Gastrocnemius medialis (tissue), 4 donors: ENCODE data around the gene FAS. TPM values are rescaled to one million over a fixed set of nuclear protein-coding genes. Genes with fewer than 3 reads are reported as not detected.

Source experiments
- ATAC-seq, 2 donors: fragments of 150-250 bp; one replicate each; pipeline ENCODE4 v1.9.1; 2016
- DNase-seq, 2 donors: peaks; one replicate each; pipeline ENCODE4 v3.0.0-alpha.2; 2019
- H3K27ac ChIP-seq, 4 donors: fragments of 200-600 bp; sonication (generic); 1 replicate in 1 of 4; 2 replicates in 3 of 4; pipeline ENCODE4 v1.5.1; 2016 to 2018; ENCODE audit warnings: mild to moderate bottlenecking in 2 of 4, moderate library complexity in 1 of 4
- H3K27me3 ChIP-seq, 3 donors: fragments of 200-600 bp; sonication (generic) in 2 of 3; 1 replicate in 1 of 3; 2 replicates in 2 of 3; pipeline versions ENCODE4 v1.5.1 to v1.6.0; 2016 to 2019; ENCODE audit warnings: mild to moderate bottlenecking in 1 of 3, moderate library complexity in 1 of 3
- H3K36me3 ChIP-seq, 2 donors: fragments of 200-600 bp; sonication (generic) in 1 of 2; one replicate each; pipeline ENCODE4 v1.5.1; 2017 to 2018
- H3K4me1 ChIP-seq, 2 donors: fragments of 200-600 bp; sonication (generic) in 1 of 2; one replicate each; pipeline ENCODE4 v1.5.1; 2016 to 2017; ENCODE audit warnings: mild to moderate bottlenecking in 2 of 2
- H3K4me3 ChIP-seq, 4 donors: fragments of 200-600 bp; sonication (generic) in 3 of 4; 1 replicate in 1 of 4; 2 replicates in 3 of 4; pipeline ENCODE4 v1.5.1; 2016 to 2019; ENCODE audit warnings: mild to moderate bottlenecking in 2 of 4
- H3K9me3 ChIP-seq, 3 donors: fragments of 200-600 bp; sonication (generic) in 2 of 3; 1 replicate in 1 of 3; 2 replicates in 2 of 3; pipeline ENCODE4 v1.5.1; 2016 to 2019
- POLR2A ChIP-seq, 2 donors: fragments of 450-650 bp; IDR thresholded peaks; one replicate each; pipeline ENCODE4 v1.6.1; 2017; ENCODE audit warnings: antibody characterized with exemption in 2 of 2, mild to moderate bottlenecking in 2 of 2, moderate library complexity in 2 of 2
- in situ Hi-C, 4 donors: fragments of 200-750 bp; cut with MboI; loops; one replicate each; pipeline versions ENCODE4 v1.15.0 to v1.8.0; 2017; ENCODE audit warnings: low sequenced_read_pairs in 4 of 4
- intact Hi-C: fragments of 100-400 bp; cut with DNase I; formaldehyde crosslinking; loops from one replicate; pipeline ENCODE4 v1.15.1; 2023; ENCODE audit warnings: low total_unique reads
- total RNA-seq, 4 donors: library from RNA; depleted of rRNA; stranded (reverse); fragments of >200 nt; gene quantifications; one replicate each; pipeline versions ENCODE4 v1.1.0 to v1.2.3, GENCODE V29; 2016
- TF ChIP-seq, protein P1 (sequence below), 5 experiments: fragments of 450-650 bp in 3 of 5; fragments of 200-600 bp in 2 of 5; sonication (generic) in 2 of 5; IDR thresholded peaks in 4 of 5; conservative IDR thresholded peaks in 1 of 5; 1 replicate in 4 of 5; 2 replicates in 1 of 5; pipeline ENCODE4 v1.5.1; 2016 to 2019; ENCODE audit warnings: antibody characterized with exemption in 5 of 5, mild to moderate bottlenecking in 3 of 5, moderate library complexity in 3 of 5

FAS gene
- total RNA-seq, 4 donors from 2014 or later: 2.7 to 5.9 (median 4.9) TPM

DNA sequence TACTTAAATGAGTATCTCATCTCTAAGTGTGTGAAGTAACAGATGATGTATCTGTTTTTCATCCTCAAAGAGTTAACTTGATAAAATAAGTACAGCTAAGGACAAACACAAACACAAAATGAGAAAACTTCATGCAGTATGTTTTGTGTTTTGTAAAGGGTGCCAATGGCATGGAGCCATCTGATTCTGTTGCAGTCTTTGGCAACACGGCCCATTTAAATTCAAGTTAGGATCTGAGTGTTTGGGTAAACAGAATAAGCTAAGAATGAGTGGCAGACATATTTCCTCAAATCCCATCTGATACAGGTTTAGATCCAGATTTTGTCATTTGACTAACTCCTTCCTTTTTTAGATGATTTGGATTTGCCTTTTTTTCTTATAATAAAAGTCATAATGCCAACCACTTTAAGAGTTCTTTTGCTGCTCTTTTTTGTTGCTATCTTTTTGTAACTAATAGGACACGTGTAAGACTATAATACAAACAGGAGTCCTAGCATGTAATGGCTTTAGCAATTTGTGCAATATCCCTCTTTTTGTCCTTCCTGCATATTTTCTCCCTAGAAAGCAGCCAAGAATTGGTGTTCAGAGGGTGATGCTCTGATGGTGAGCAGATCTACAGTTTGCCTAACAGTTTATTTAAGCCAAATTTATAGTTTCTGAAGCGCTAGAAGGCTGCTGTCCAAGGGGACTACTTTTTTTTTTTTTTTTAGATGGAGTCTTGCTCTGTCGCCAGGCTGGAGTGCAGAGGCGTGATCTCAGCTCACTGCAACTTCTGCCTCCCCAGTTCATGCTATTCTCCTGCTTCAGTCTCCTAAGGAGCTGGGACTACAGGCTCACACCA is 19.2 kb upstream of the FAS start:
- Histone ChIP-seq H3K27ac (peak overlapping the region in 3 of 4 donors; percentile 8 to 44 (median 27)), H3K9me3 (no peaks in the 10 kb centered on the region), H3K4me3 (no peak overlapping the region), H3K4me1 (peaks cover 11 to 19% of the 10 kb centered on the region in 2 donors), H3K27me3 (no peaks in the 10 kb centered on the region), H3K36me3 (no peaks in the 10 kb centered on the region)
- no peak for TF ChIP-seq POLR2A (IDR thresholded peaks at IDR 0.05)
- TF ChIP-seq, protein P1, sequence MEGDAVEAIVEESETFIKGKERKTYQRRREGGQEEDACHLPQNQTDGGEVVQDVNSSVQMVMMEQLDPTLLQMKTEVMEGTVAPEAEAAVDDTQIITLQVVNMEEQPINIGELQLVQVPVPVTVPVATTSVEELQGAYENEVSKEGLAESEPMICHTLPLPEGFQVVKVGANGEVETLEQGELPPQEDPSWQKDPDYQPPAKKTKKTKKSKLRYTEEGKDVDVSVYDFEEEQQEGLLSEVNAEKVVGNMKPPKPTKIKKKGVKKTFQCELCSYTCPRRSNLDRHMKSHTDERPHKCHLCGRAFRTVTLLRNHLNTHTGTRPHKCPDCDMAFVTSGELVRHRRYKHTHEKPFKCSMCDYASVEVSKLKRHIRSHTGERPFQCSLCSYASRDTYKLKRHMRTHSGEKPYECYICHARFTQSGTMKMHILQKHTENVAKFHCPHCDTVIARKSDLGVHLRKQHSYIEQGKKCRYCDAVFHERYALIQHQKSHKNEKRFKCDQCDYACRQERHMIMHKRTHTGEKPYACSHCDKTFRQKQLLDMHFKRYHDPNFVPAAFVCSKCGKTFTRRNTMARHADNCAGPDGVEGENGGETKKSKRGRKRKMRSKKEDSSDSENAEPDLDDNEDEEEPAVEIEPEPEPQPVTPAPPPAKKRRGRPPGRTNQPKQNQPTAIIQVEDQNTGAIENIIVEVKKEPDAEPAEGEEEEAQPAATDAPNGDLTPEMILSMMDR (IDR thresholded peaks at IDR 0.05 in 4 of 5, conservative IDR thresholded peaks at IDR 0.05 in 1 of 5): no peak
- in situ Hi-C loops: no loop called here
- no peak for DNase-seq
- no peak for ATAC-seq
- intact Hi-C loops: no loop called here

DNA sequence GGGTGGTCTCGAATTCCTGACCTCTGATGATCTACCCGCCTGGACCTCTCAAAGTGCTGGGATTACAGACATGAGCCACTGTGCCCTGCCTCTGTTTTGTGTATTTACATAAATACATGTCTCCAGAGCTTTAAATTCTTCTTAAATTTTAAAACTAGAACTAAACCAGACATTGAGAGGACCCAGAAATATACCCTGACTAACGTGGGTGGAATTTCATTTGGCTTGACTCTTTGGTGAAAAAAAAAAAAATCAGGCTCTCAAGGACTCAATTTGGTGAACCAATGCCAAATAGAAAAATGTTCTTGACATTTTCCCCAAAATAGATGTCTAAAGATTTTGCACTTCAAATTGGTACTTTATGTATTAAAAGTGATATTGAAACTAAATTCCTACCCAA is 16.6 kb upstream of the FAS start:
- Histone ChIP-seq H3K27me3 (no peaks in the 10 kb centered on the region), H3K4me3 (no peak overlapping the region), H3K4me1 (peaks cover 7 to 21% of the 10 kb centered on the region in 2 donors), H3K36me3 (no peaks in the 10 kb centered on the region), H3K9me3 (no peaks in the 10 kb centered on the region), H3K27ac (peak overlapping the region; percentile 63 to 65 (median 65))
- no peak for ATAC-seq
- intact Hi-C loops (no loop called here), in situ Hi-C loops (no loop called here)
- no peak for DNase-seq
- TF ChIP-seq, protein P1 (IDR thresholded peaks at IDR 0.05 in 4 of 5, conservative IDR thresholded peaks at IDR 0.05 in 1 of 5): no peak
- no peak for TF ChIP-seq POLR2A (IDR thresholded peaks at IDR 0.05)

GRCh38 chr10:88974446-88975376 is 15.9 kb upstream of the FAS start:
- TF ChIP-seq, protein P1 (IDR thresholded peaks at IDR 0.05 in 4 of 5, conservative IDR thresholded peaks at IDR 0.05 in 1 of 5): no peak
- no peak for TF ChIP-seq POLR2A (IDR thresholded peaks at IDR 0.05)
- peak; percentile 52 to 70 for ATAC-seq

GRCh38 chr10:88975377-88975720 is 15.2 kb upstream of the FAS start:
- H3K27ac ChIP-seq: peak overlapping the region; percentile 63 to 65 (median 65)
- H3K27me3 ChIP-seq: no peaks in the 10 kb centered on the region
- in situ Hi-C loops (no loop called here), intact Hi-C loops (no loop called here)
- peaks cover 4 to 28% of the 10 kb centered on the region in 2 donors for H3K4me1 ChIP-seq
- TF ChIP-seq, protein P1 (IDR thresholded peaks at IDR 0.05 in 4 of 5, conservative IDR thresholded peaks at IDR 0.05 in 1 of 5): no peak
- TF ChIP-seq POLR2A (IDR thresholded peaks at IDR 0.05): no peak
- H3K9me3 ChIP-seq: no peaks in the 10 kb centered on the region
- H3K36me3 ChIP-seq: no peaks in the 10 kb centered on the region
- peak overlapping the region; percentile 49 to 66 (median 63) for H3K4me3 ChIP-seq
- DNase-seq: no peak
- no peak for ATAC-seq

More at GRCh38 chr10:88974446-88975376, 15.9 kb upstream of the FAS start:
- Histone ChIP-seq H3K36me3 (no peaks in the 10 kb centered on the region), H3K4me1 (peaks cover 4 to 28% of the 10 kb centered on the region in 2 donors), H3K9me3 (no peaks in the 10 kb centered on the region), H3K27ac (peak overlapping the region; percentile 63 to 65 (median 65)), H3K27me3 (no peaks in the 10 kb centered on the region), H3K4me3 (peak overlapping the region; percentile 49 to 66 (median 63))
- intact Hi-C loops (no loop called here), in situ Hi-C loops (no loop called here)
- DNase-seq: no peak
